HepG2 (cell line): ENCODE measurements around the gene GTF2F1. TPM values are rescaled to one million over a fixed set of nuclear protein-coding genes. Genes with fewer than 3 reads are reported as not detected.

Experiments used
- DNMT1 ChIP-seq: sonication (generic); formaldehyde crosslinking; IDR thresholded peaks from 2 replicates; pipeline ENCODE4 v1.5.1; 2020; ENCODE audit warnings: mild to moderate bottlenecking, missing genetic modification reagents
- MATR3 ChIP-seq: sonication (generic); formaldehyde crosslinking; IDR thresholded peaks from 2 replicates; pipeline ENCODE4 v1.4.0; 2020; ENCODE audit warnings: missing genetic modification reagents
- MIER3 ChIP-seq: IDR thresholded peaks from 2 replicates; pipeline ENCODE4 v1.6.1; 2016; ENCODE audit warnings: missing compliant biosample characterization, borderline replicate concordance
- NFKBIZ ChIP-seq: IDR thresholded peaks from 2 replicates; pipeline ENCODE4 v1.6.1; 2018; ENCODE audit warnings: missing genetic modification reagents, missing compliant biosample characterization
- RBM39 ChIP-seq: fragments of 200-400 bp; formaldehyde crosslinking; IDR thresholded peaks from one replicate; pipeline ENCODE4 v1.6.1; 2018; ENCODE audit warnings: antibody characterized with exemption, mild to moderate bottlenecking, low read depth, low read length; ENCODE audit not compliant: poor library complexity, severe bottlenecking
- SETDB1 ChIP-seq: sonication (generic); formaldehyde crosslinking; IDR thresholded peaks from 2 replicates; pipeline ENCODE4 v1.5.1; 2020; ENCODE audit warnings: missing genetic modification reagents, mild to moderate bottlenecking, borderline replicate concordance
- SRF ChIP-seq: IDR thresholded peaks from 2 replicates; pipeline ENCODE4 v1.6.1; 2011; ENCODE audit warnings: mild to moderate bottlenecking, low read depth, low read length, moderate library complexity
- SRSF1 ChIP-seq: fragments of 200-400 bp; formaldehyde crosslinking; optimal IDR thresholded peaks from 2 replicates; pipeline ENCODE3; 2017; ENCODE audit warnings: mild to moderate bottlenecking, low read depth, low read length, moderate library complexity
- ZFP36L1 ChIP-seq: sonication (generic); formaldehyde crosslinking; IDR thresholded peaks from 2 replicates; pipeline ENCODE4 v1.8.0; 2022; ENCODE audit warnings: mild to moderate bottlenecking, missing genetic modification reagents, moderate library complexity
- ZFP36L2 ChIP-seq: sonication (generic); formaldehyde crosslinking; IDR thresholded peaks from 2 replicates; pipeline ENCODE4 v1.4.0; 2020; ENCODE audit warnings: missing genetic modification reagents
- ZNF501 ChIP-seq: sonication (generic); formaldehyde crosslinking; IDR thresholded peaks from 2 replicates; pipeline ENCODE4 v1.5.1; 2020; ENCODE audit warnings: mild to moderate bottlenecking, moderate library complexity, missing genetic modification reagents
- ZSCAN20 ChIP-seq: sonication (generic); formaldehyde crosslinking; IDR thresholded peaks from 2 replicates; pipeline ENCODE4 v1.4.0; 2020; ENCODE audit warnings: missing genetic modification reagents, mild to moderate bottlenecking, borderline replicate concordance
- polyA plus RNA-seq, 8 experiments: library from polyadenylated mRNA; depleted of rRNA in 3 of 8; stranded (reverse) in 7 of 8; unstranded in 1 of 8; fragments of >200 nt; fragmentation: Illumina TruSeq in 4 of 8; extraction: Trizol in 4 of 8; gene quantifications; 2 replicates each; pipeline versions ENCODE4 v1.2.1 to v1.2.3, GENCODE V29; 2011 to 2016; ENCODE audit warnings: low read depth in 4 of 8, missing spikeins in 1 of 8, mixed read lengths in 1 of 8; ENCODE audit not compliant: insufficient read depth in 1 of 8
- total RNA-seq, 5 experiments: library from RNA; depleted of rRNA; stranded (reverse); fragments of >200 nt; fragmentation: Illumina TruSeq; extraction: Trizol; gene quantifications; 2 replicates each; pipeline ENCODE4 v1.2.3, GENCODE V29; 2016; ENCODE audit warnings: low read depth in 1 of 5
- TF ChIP-seq, protein P1 (sequence below): sonication (generic); formaldehyde crosslinking; IDR thresholded peaks from 2 replicates; pipeline ENCODE4 v1.8.1; 2022; ENCODE audit warnings: low read depth, mild to moderate bottlenecking, missing genetic modification reagents
- TF ChIP-seq, protein P2 (sequence below): sonication (generic); formaldehyde crosslinking; IDR thresholded peaks from 2 replicates; pipeline ENCODE4 v1.4.0; 2020; ENCODE audit warnings: mild to moderate bottlenecking, missing genetic modification reagents
- TF ChIP-seq, protein P3 (sequence below): sonication (generic); formaldehyde crosslinking; IDR thresholded peaks from 2 replicates; pipeline ENCODE4 v1.4.0; 2020; ENCODE audit warnings: missing genetic modification reagents, mild to moderate bottlenecking, borderline replicate concordance
- TF ChIP-seq, protein P4 (sequence below): sonication (generic); formaldehyde crosslinking; IDR thresholded peaks from 2 replicates; pipeline ENCODE4 v1.8.1; 2023; ENCODE audit warnings: mild to moderate bottlenecking, moderate library complexity, missing genetic modification reagents
- TF ChIP-seq, protein P5 (sequence below): sonication (generic); formaldehyde crosslinking; IDR thresholded peaks from 2 replicates; pipeline ENCODE4 v1.4.0; 2020; ENCODE audit warnings: missing genetic modification reagents, low read depth, mild to moderate bottlenecking, borderline replicate concordance
- TF ChIP-seq, protein P6 (sequence below): sonication (generic); formaldehyde crosslinking; IDR thresholded peaks from 2 replicates; pipeline ENCODE4 v1.4.0; 2020; ENCODE audit warnings: missing genetic modification reagents

The GTF2F1 gene
- total and polyA plus RNA-seq, 2 of the 13 experiments (the other 11 are each of a cell fraction or from before 2014, with no cell fraction given), result 27.8 to 34.1 TPM

DNA sequence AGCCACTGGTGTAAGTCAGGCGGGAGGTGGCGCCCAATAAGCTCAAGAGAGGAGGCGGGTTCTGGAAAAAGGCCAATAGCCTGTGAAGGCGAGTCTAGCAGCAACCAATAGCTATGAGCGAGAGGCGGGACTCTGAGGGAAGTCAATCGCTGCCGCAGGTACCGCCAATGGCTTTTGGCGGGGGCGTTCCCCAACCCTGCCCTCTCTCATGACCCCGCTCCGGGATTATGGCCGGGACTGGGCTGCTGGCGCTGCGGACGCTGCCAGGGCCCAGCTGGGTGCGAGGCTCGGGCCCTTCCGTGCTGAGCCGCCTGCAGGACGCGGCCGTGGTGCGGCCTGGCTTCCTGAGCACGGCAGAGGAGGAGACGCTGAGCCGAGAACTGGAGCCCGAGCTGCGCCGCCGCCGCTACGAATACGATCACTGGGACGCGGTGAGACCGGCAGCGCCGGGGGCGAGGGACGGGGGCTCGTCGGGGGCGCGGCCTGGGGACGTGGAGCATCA is 20.3 kb downstream of the GTF2F1 start, which contains the start of gene ALKBH7 (continued):
- TF ChIP-seq, protein P1, sequence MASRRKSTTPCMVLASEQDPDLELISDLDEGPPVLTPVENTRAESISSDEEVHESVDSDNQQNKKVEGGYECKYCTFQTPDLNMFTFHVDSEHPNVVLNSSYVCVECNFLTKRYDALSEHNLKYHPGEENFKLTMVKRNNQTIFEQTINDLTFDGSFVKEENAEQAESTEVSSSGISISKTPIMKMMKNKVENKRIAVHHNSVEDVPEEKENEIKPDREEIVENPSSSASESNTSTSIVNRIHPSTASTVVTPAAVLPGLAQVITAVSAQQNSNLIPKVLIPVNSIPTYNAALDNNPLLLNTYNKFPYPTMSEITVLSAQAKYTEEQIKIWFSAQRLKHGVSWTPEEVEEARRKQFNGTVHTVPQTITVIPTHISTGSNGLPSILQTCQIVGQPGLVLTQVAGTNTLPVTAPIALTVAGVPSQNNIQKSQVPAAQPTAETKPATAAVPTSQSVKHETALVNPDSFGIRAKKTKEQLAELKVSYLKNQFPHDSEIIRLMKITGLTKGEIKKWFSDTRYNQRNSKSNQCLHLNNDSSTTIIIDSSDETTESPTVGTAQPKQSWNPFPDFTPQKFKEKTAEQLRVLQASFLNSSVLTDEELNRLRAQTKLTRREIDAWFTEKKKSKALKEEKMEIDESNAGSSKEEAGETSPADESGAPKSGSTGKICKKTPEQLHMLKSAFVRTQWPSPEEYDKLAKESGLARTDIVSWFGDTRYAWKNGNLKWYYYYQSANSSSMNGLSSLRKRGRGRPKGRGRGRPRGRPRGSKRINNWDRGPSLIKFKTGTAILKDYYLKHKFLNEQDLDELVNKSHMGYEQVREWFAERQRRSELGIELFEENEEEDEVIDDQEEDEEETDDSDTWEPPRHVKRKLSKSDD (CRISPR knock-in tag), result peak; percentile 45; the same call in 1 of the 2 replicates
- TF ChIP-seq, protein P2, sequence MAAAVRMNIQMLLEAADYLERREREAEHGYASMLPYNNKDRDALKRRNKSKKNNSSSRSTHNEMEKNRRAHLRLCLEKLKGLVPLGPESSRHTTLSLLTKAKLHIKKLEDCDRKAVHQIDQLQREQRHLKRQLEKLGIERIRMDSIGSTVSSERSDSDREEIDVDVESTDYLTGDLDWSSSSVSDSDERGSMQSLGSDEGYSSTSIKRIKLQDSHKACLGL, result 0 out of 2 replicates have a peak, but pooled peaks have one; percentile 60
- TF ChIP-seq DNMT1 (CRISPR knock-in tag), result peak; percentile 75; the same call in 1 of the 2 replicates
- TF ChIP-seq ZFP36L2, result no peak
- no peak for TF ChIP-seq MATR3
- TF ChIP-seq SETDB1, result no peak
- no peak for TF ChIP-seq MIER3 (CRISPR knock-in tag)
- TF ChIP-seq ZFP36L1 (CRISPR knock-in tag), result peak; percentile 94
- TF ChIP-seq ZSCAN20, result 0 out of 2 replicates have a peak, but pooled peaks have one; percentile 43
- TF ChIP-seq, protein P3, sequence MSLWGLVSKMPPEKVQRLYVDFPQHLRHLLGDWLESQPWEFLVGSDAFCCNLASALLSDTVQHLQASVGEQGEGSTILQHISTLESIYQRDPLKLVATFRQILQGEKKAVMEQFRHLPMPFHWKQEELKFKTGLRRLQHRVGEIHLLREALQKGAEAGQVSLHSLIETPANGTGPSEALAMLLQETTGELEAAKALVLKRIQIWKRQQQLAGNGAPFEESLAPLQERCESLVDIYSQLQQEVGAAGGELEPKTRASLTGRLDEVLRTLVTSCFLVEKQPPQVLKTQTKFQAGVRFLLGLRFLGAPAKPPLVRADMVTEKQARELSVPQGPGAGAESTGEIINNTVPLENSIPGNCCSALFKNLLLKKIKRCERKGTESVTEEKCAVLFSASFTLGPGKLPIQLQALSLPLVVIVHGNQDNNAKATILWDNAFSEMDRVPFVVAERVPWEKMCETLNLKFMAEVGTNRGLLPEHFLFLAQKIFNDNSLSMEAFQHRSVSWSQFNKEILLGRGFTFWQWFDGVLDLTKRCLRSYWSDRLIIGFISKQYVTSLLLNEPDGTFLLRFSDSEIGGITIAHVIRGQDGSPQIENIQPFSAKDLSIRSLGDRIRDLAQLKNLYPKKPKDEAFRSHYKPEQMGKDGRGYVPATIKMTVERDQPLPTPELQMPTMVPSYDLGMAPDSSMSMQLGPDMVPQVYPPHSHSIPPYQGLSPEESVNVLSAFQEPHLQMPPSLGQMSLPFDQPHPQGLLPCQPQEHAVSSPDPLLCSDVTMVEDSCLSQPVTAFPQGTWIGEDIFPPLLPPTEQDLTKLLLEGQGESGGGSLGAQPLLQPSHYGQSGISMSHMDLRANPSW, result 0 out of 2 replicates have a peak, but pooled peaks have one; percentile 61
- TF ChIP-seq, protein P4, sequence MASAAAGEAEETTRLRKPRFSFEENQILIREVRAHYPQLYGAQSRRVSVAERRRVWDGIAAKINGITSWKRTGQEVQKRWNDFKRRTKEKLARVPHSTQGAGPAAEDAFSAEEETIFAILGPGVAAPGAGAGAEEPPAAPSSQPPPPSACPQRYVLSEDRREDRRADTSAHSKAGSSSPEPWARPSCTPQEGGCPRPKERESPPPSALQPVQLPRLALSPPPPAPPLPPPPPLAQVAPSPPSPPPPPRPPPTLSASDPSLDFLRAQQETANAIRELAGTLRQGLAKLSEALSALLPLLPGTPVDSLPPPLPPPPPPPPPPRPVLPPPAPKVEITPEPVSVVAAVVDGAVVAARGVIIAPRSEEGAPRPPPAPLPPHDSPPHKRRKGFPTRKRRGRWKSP (CRISPR knock-in tag), result 0 out of 2 replicates have a peak, but pooled peaks have one; percentile 4
- TF ChIP-seq, protein P5, sequence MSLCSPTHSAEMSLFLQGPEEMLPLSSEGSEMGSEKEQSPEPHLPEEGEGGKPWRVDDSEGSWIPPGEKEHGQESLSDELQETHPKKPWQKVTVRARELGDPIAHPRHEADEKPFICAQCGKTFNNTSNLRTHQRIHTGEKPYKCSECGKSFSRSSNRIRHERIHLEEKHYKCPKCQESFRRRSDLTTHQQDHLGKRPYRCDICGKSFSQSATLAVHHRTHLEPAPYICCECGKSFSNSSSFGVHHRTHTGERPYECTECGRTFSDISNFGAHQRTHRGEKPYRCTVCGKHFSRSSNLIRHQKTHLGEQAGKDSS, result peak; percentile 65; the same call in 1 of the 2 replicates
- TF ChIP-seq, protein P6, sequence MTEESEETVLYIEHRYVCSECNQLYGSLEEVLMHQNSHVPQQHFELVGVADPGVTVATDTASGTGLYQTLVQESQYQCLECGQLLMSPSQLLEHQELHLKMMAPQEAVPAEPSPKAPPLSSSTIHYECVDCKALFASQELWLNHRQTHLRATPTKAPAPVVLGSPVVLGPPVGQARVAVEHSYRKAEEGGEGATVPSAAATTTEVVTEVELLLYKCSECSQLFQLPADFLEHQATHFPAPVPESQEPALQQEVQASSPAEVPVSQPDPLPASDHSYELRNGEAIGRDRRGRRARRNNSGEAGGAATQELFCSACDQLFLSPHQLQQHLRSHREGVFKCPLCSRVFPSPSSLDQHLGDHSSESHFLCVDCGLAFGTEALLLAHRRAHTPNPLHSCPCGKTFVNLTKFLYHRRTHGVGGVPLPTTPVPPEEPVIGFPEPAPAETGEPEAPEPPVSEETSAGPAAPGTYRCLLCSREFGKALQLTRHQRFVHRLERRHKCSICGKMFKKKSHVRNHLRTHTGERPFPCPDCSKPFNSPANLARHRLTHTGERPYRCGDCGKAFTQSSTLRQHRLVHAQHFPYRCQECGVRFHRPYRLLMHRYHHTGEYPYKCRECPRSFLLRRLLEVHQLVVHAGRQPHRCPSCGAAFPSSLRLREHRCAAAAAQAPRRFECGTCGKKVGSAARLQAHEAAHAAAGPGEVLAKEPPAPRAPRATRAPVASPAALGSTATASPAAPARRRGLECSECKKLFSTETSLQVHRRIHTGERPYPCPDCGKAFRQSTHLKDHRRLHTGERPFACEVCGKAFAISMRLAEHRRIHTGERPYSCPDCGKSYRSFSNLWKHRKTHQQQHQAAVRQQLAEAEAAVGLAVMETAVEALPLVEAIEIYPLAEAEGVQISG (CRISPR knock-in tag), result 0 out of 2 replicates have a peak, but pooled peaks have one; percentile 6
- no peak for TF ChIP-seq NFKBIZ (CRISPR knock-in tag)
- TF ChIP-seq ZNF501 (CRISPR knock-in tag), result peak; percentile 61; the same call in 1 of the 2 replicates
- TF ChIP-seq RBM39, result peak; percentile 93
- peak; percentile 57 for TF ChIP-seq SRSF1
- no peak; the same call in 1 of the 2 replicates for TF ChIP-seq SRF
